Endothelial cell of umbilical vein (primary cell): ENCODE data around the gene DCAF11. TPM values are rescaled to one million over a fixed set of nuclear protein-coding genes. Genes with fewer than 3 reads are reported as not detected.

Source experiments
- BruUV-seq: library from RNA; stranded (reverse); fragments of 400-500 nt; replicated peaks from 2 replicates; lab custom pipeline; 2021; lab: Mats Ljungman, UMichigan
- CTCF ChIA-PET: fragments of 300-600, 350-600 bp; sonication (Branson Sonifier 250); formaldehyde crosslinking; loops from one replicate; lab custom pipeline; 2021; ENCODE audit warnings: antibody characterized with exemption, inconsistent platforms; lab: Charles Lee
- POLR2A ChIA-PET: fragments of 300-600, 350-600 bp; sonication (Branson Sonifier 250); formaldehyde crosslinking; loops from one replicate; lab custom pipeline; 2021; ENCODE audit warnings: antibody characterized with exemption, inconsistent platforms; lab: Charles Lee
- DNase-seq: peaks from one replicate; pipeline ENCODE4 v3.0.0-alpha.2; 2011; ENCODE audit warnings: low read depth, low spot score
- FAIRE-seq: peaks from 2 replicates; lab custom pipeline; 2011; peaks lifted over from hg19 to GRCh38; lab: Jason Lieb, UNC
- H2AFZ ChIP-seq: 2 replicates; pipeline ENCODE4 v1.6.0; 2012; ENCODE audit warnings: low read depth, low read length, control low read depth, inconsistent platforms
- H3K27ac ChIP-seq: 2 replicates; pipeline ENCODE4 v1.5.1; 2011; ENCODE audit warnings: low read depth, mild to moderate bottlenecking, control low read depth, low read length, moderate library complexity; ENCODE audit not compliant: insufficient read depth
- H3K27me3 ChIP-seq, 2 experiments: 2 replicates each; pipeline versions ENCODE4 v1.6.0 to v1.6.1; 2011; ENCODE audit warnings: low read length in 2 of 2, mixed read lengths in 1 of 2; ENCODE audit not compliant: control insufficient read depth in 2 of 2, insufficient read depth in 2 of 2
- H3K36me3 ChIP-seq, 2 experiments: 2 replicates in 1 of 2; 3 replicates in 1 of 2; pipeline ENCODE4 v1.5.1; 2011; ENCODE audit warnings: low read length in 2 of 2, mild to moderate bottlenecking in 1 of 2, moderate library complexity in 1 of 2; ENCODE audit not compliant: control insufficient read depth in 2 of 2, insufficient read depth in 2 of 2; ENCODE audit errors: extremely low read depth in 1 of 2
- H3K4me1 ChIP-seq: 3 replicates; pipeline ENCODE4 v1.5.1; 2011; ENCODE audit warnings: mild to moderate bottlenecking, low read length; ENCODE audit not compliant: control insufficient read depth, insufficient read depth; ENCODE audit errors: extremely low read depth
- H3K4me2 ChIP-seq: 2 replicates; pipeline ENCODE4 v1.6.1; 2011; ENCODE audit warnings: low read length, control low read depth, mixed read lengths; ENCODE audit not compliant: insufficient read depth
- H3K4me3 ChIP-seq, 3 experiments: fragments of 200-600 bp in 1 of 3; sonication (generic), shearing (Covaris generic) in 1 of 3; replicated peaks in 1 of 3; 2 replicates each; pipeline ENCODE4 v1.5.1; 2011 to 2016; ENCODE audit warnings: control low read depth in 3 of 3, low read length in 3 of 3, mild to moderate bottlenecking in 2 of 3, inconsistent platforms in 1 of 3, low read depth in 1 of 3, moderate library complexity in 1 of 3; ENCODE audit not compliant: insufficient read depth in 1 of 3
- H3K79me2 ChIP-seq: 2 replicates; pipeline ENCODE4 v1.6.0; 2012; ENCODE audit warnings: low read length, inconsistent platforms; ENCODE audit not compliant: control insufficient read depth, insufficient read depth
- H3K9ac ChIP-seq: replicated peaks from 2 replicates; pipeline ENCODE3; 2011; ENCODE audit warnings: low read length, control low read depth; ENCODE audit not compliant: insufficient read depth; ENCODE audit errors: extremely low read depth
- H3K9me1 ChIP-seq: replicated peaks from 3 replicates; pipeline ENCODE4 v1.6.0; 2011; ENCODE audit warnings: mild to moderate bottlenecking, low read length; ENCODE audit not compliant: control insufficient read depth, insufficient read depth; ENCODE audit errors: extremely low read depth
- H3K9me3 ChIP-seq: replicated peaks from 2 replicates; pipeline ENCODE4 v1.5.1; 2012; ENCODE audit warnings: low read length, inconsistent platforms; ENCODE audit not compliant: control insufficient read depth, insufficient read depth
- H4K20me1 ChIP-seq: replicated peaks from 2 replicates; pipeline ENCODE3; 2011; ENCODE audit warnings: mild to moderate bottlenecking, low read length; ENCODE audit not compliant: control insufficient read depth, insufficient read depth; ENCODE audit errors: extremely low read depth
- EZH2 ChIP-seq: IDR thresholded peaks from 2 replicates; pipeline ENCODE4 v1.6.1; 2012; ENCODE audit warnings: borderline replicate concordance, low read depth, mild to moderate bottlenecking, moderate library complexity, low read length, inconsistent platforms; ENCODE audit not compliant: severe bottlenecking
- FOS ChIP-seq: IDR thresholded peaks from 2 replicates; pipeline ENCODE4 v1.6.1; 2011; ENCODE audit warnings: mild to moderate bottlenecking, low read length, moderate library complexity, borderline replicate concordance; ENCODE audit not compliant: insufficient read depth
- GATA2 ChIP-seq: IDR thresholded peaks from 2 replicates; pipeline ENCODE4 v1.7.0; 2011; ENCODE audit warnings: low read depth, mild to moderate bottlenecking, moderate library complexity, mixed read lengths, low read length; ENCODE audit not compliant: insufficient read length, insufficient read depth
- JUN ChIP-seq: IDR thresholded peaks from 2 replicates; pipeline ENCODE4 v1.6.1; 2011; ENCODE audit warnings: borderline replicate concordance, low read depth; ENCODE audit not compliant: insufficient read length, insufficient read depth
- MAX ChIP-seq: IDR thresholded peaks from 2 replicates; pipeline ENCODE4 v1.6.1; 2011; ENCODE audit not compliant: insufficient read depth, insufficient read length
- MYC ChIP-seq: IDR thresholded peaks from one replicate; pipeline ENCODE4 v1.6.1; 2011; ENCODE audit warnings: mild to moderate bottlenecking, low read depth, low read length
- POLR2A ChIP-seq: IDR thresholded peaks from 2 replicates; pipeline ENCODE4 v1.6.1; 2012; ENCODE audit warnings: low read depth, mild to moderate bottlenecking, control low read depth, low read length
- POLR2AphosphoS5 ChIP-seq: IDR thresholded peaks from 2 replicates; pipeline ENCODE4 v1.6.1; 2012; ENCODE audit warnings: low read depth, mild to moderate bottlenecking, control low read depth, low read length, moderate library complexity; ENCODE audit not compliant: insufficient read depth
- dilution Hi-C: fragments of 300-500 bp; cut with MboI; formaldehyde crosslinking; loops from one replicate; pipeline ENCODE4 v1.15.0; 2019; ENCODE audit warnings: low sequenced_read_pairs; ENCODE audit not compliant: extremely low pct_ligation_motif_present
- intact Hi-C: fragments of 100-400 bp; cut with micrococcal nuclease; formaldehyde crosslinking; loops from one replicate; pipeline ENCODE4 v1.10.0; 2022
- polyA plus RNA-seq, 4 experiments: library from polyadenylated mRNA; depleted of rRNA in 3 of 4; stranded (reverse) in 3 of 4; unstranded in 1 of 4; fragments of >200 nt; gene quantifications; 2 replicates each; pipeline versions ENCODE4 v1.2.1 to v1.2.3, GENCODE V29; 2011 to 2012; ENCODE audit warnings: missing spikeins in 1 of 4
- total RNA-seq: library from RNA; stranded (reverse); gene quantifications from 2 replicates; pipeline ENCODE4 v1.2.3, GENCODE V29; 2021
- TF ChIP-seq, protein P1 (sequence below), 2 donors: IDR thresholded peaks; 1 replicate in 1 of 2; 2 replicates in 1 of 2; pipeline ENCODE4 v1.5.1; 2011; ENCODE audit warnings: low read length in 2 of 2, mild to moderate bottlenecking in 2 of 2, moderate library complexity in 2 of 2, control low read depth in 1 of 2, inconsistent platforms in 1 of 2, low read depth in 1 of 2; ENCODE audit not compliant: insufficient read depth in 1 of 2; ENCODE audit errors: extremely low read depth in 1 of 2

The DCAF11 gene
- total and polyA plus RNA-seq, 2 donors (not counting 3 experiments of a cell fraction or from before 2014, with no cell fraction given): 37.3 to 38.5 TPM

GRCh38 chr14:24133735-24134134 lies 19.2 kb downstream of the DCAF11 start:
- Histone ChIP-seq H3K9me1 (no peaks in the 10 kb centered on the region), H4K20me1 (no peaks in the 10 kb centered on the region), H2AFZ (no peak overlapping the region), H3K27ac (no peak overlapping the region), H3K9ac (no peak overlapping the region), H3K79me2 (peaks cover 5% of the 10 kb centered on the region), H3K27me3 (no peaks in the 10 kb centered on the region), H3K9me3 (no peaks in the 10 kb centered on the region), H3K4me1 (peaks cover 11% of the 10 kb centered on the region), H3K36me3 (peaks cover 6 to 10% of the 10 kb centered on the region in 2 experiments), H3K4me3 (no peak overlapping the region), H3K4me2 (no peak overlapping the region)
- TF ChIP-seq EZH2 (no peak), POLR2AphosphoS5 (no peak), FOS (no peak), JUN (no peak), GATA2 (no peak), MAX (no peak), MYC (no peak), POLR2A (no peak)
- TF ChIP-seq, protein P1, sequence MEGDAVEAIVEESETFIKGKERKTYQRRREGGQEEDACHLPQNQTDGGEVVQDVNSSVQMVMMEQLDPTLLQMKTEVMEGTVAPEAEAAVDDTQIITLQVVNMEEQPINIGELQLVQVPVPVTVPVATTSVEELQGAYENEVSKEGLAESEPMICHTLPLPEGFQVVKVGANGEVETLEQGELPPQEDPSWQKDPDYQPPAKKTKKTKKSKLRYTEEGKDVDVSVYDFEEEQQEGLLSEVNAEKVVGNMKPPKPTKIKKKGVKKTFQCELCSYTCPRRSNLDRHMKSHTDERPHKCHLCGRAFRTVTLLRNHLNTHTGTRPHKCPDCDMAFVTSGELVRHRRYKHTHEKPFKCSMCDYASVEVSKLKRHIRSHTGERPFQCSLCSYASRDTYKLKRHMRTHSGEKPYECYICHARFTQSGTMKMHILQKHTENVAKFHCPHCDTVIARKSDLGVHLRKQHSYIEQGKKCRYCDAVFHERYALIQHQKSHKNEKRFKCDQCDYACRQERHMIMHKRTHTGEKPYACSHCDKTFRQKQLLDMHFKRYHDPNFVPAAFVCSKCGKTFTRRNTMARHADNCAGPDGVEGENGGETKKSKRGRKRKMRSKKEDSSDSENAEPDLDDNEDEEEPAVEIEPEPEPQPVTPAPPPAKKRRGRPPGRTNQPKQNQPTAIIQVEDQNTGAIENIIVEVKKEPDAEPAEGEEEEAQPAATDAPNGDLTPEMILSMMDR (IDR thresholded peaks at IDR 0.05; ENCODE audit: extremely low read depth in 1 of 2, insufficient read depth in 1 of 2, low read depth in 1 of 2, low read length in 2 of 2): no peak
- intact Hi-C loops: no loop called here
- DNase-seq (no peak), FAIRE-seq (no peak)
- dilution Hi-C loops: no loop called here
- no TSS peak for BruUV-seq
- POLR2A ChIA-PET: interaction anchor here (0.7 kb wide), 1 partner anchor 9 kb away, joined by 7 read pairs; no protein-coding TSS in a partner anchor
- CTCF ChIA-PET: interaction anchor here (0.7 to 1.1 kb wide), 3 partner anchors 19 to 43 kb away, joined by 3 to 5 read pairs (median 3); partner anchors contain the start of genes DCAF11, NRL and PCK2
